GM21825 (cell line): ENCODE data around the gene DGKE.

Source experiments
- ATAC-seq: cut with Tn5 transposase; IDR thresholded peaks from one replicate; pipeline ENCODE4 v1.9.1; 2021; ENCODE audit warnings: mild to moderate bottlenecking, moderate library complexity; ENCODE audit not compliant: unreplicated experiment

DGKE gene

GRCh38 chr17:56812901-56813388 is 21.0 kb upstream of the DGKE start:
- ATAC-seq, result no peak

- ATAC-seq, result no peak
Measured at GRCh38 chr17:56815711-56816110, 18.2 kb upstream of the DGKE start.

GRCh38 chr17:56817066-56817465 is 16.9 kb upstream of the DGKE start:
- no peak for ATAC-seq

GRCh38 chr17:56819030-56819429 is 14.9 kb upstream of the DGKE start:
- no peak for ATAC-seq

GRCh38 chr17:56819431-56820145 is 14.4 kb upstream of the DGKE start:
- ATAC-seq, result peak; percentile 68

GRCh38 chr17:56820207-56820606 is 13.7 kb upstream of the DGKE start:
- ATAC-seq, result no peak

GRCh38 chr17:56821847-56822534 is 12.0 kb upstream of the DGKE start:
- no peak for ATAC-seq

GRCh38 chr17:56822725-56823124 is 11.2 kb upstream of the DGKE start:
- ATAC-seq, result no peak

GRCh38 chr17:56823848-56824247 is 10.1 kb upstream of the DGKE start:
- no peak for ATAC-seq

- no peak for ATAC-seq
Measured at GRCh38 chr17:56824503-56824902, 9.4 kb upstream of the DGKE start.

- ATAC-seq, result no peak
Measured at GRCh38 chr17:56826611-56827414, 7.1 kb upstream of the DGKE start.

- no peak for ATAC-seq
Measured at GRCh38 chr17:56830726-56831368, 3.1 kb upstream of the DGKE start.

- ATAC-seq, result no peak
Measured at GRCh38 chr17:56831369-56832095, 2.4 kb upstream of the DGKE start.

GRCh38 chr17:56832446-56832845 is 1.5 kb upstream of the DGKE start:
- no peak for ATAC-seq

GRCh38 chr17:56833057-56833808 is 718 bp upstream of the DGKE start:
- peak; percentile 45 for ATAC-seq

GRCh38 chr17:56834380-56835263 is 671 bp downstream of the DGKE start:
- ATAC-seq, result peak; percentile 28

GRCh38 chr17:56835264-56835585 is 1.3 kb downstream of the DGKE start:
- no peak for ATAC-seq

- ATAC-seq, result no peak
Measured at GRCh38 chr17:56838687-56839086, 4.7 kb downstream of the DGKE start.

- no peak for ATAC-seq
Measured at GRCh38 chr17:56842577-56842976, 8.6 kb downstream of the DGKE start.
